Measurements from ENCODE around the gene HOXB9. TPM values are rescaled to one million over a fixed set of nuclear protein-coding genes. Genes with fewer than 3 reads are reported as not detected.
A peak's percentile ranks its signal among the peaks of the same experiment; 100 is the strongest.

The HOXB9 gene
- total and polyA plus RNA-seq, 2 experiments from 2014 or later: 1.5 to 2.5 TPM

DNA sequence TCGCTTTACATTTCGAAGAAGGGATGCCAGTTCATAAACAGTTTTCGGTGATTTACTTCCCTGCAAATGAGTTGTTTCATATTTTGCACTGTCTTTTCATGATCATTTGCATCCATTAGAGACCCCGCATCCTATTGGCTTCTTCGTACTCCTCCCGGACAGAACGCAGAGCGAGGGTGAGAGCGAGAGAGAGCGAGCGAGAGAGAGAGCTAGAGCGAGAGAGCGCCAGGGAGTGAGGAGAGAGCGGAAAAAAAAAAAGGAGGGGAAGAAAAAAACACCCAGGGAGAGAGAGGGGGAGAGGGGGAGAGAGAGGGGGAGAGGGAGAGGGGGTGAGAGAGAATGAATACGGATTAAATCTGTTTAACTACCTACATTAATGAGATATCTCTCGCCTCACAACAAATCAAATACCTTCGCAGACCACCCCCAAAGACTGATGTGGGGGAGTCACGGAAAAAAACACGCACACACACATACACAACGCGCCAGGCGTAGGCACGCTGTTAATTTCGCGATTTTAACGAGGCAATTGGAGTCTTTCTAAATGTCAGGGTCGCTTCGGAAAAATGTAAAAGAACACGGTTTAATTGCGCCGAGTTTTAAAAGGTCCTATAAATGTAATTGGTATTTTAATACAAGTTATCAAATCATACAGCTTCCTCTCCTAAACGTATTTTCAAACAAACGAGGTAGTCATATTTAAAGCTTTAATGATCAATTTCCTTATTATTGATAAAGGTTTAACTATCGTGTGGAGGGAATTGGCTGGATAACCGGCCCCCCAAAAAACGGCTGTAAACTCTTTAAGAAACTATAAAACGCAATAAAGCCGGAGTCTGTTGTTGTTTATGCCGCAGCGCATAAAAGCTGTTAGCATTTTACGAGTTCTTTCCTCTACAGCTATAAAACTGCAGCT, 10.9 kb downstream of the HOXB9 start, which contains the start of gene HOXB8:
Gene HOXB8 (minus strand): TSS at position 246 of the 916 bp plus-strand sequence. CDS start 588 bp downstream, outside the sequence.
- H3K79me2 ChIP-seq: no peaks in the 10 kb centered on the region
- WGBS (ENCODE audit: low lambda C conversion rate, missing lambda C conversion rate): 9% methylated on average over 40 of the region's 41 CpGs
- no peaks in the 10 kb centered on the region for H4K20me1 ChIP-seq (ENCODE audit: insufficient read depth, poor library complexity, severe bottlenecking)
- H3K27me3 ChIP-seq: peaks cover 94% of the 10 kb centered on the region
- H3K4me2 ChIP-seq: peak within 1 kb of the TSS; percentile 78
- no peak within 1 kb of the TSS for H3K27ac ChIP-seq
- no peaks in the 10 kb centered on the region for H3K36me3 ChIP-seq (replicated peaks; ENCODE audit: insufficient read depth, low read depth)
- H3K4me3 ChIP-seq: no peak within 1 kb of the TSS
- peak within 1 kb of the TSS; percentile 20 for H2AFZ ChIP-seq
- peaks cover 6% of the 10 kb centered on the region for H3K4me1 ChIP-seq (ENCODE audit: insufficient read depth)
- DNase-seq (ENCODE audit: low spot score): no peak
- TF ChIP-seq EZH2 (IDR thresholded peaks at IDR 0.05; ENCODE audit: borderline replicate concordance) (peak; percentile 72), EZH2phosphoT487 (IDR thresholded peaks at IDR 0.05; ENCODE audit: low read depth, severe bottlenecking, unreplicated experiment) (no peak)
- H3K9me3 ChIP-seq (ENCODE audit: low read depth): no peaks in the 10 kb centered on the region
- H3K9me2 ChIP-seq (replicated peaks; ENCODE audit: insufficient read depth): no peaks in the 10 kb centered on the region

DNA sequence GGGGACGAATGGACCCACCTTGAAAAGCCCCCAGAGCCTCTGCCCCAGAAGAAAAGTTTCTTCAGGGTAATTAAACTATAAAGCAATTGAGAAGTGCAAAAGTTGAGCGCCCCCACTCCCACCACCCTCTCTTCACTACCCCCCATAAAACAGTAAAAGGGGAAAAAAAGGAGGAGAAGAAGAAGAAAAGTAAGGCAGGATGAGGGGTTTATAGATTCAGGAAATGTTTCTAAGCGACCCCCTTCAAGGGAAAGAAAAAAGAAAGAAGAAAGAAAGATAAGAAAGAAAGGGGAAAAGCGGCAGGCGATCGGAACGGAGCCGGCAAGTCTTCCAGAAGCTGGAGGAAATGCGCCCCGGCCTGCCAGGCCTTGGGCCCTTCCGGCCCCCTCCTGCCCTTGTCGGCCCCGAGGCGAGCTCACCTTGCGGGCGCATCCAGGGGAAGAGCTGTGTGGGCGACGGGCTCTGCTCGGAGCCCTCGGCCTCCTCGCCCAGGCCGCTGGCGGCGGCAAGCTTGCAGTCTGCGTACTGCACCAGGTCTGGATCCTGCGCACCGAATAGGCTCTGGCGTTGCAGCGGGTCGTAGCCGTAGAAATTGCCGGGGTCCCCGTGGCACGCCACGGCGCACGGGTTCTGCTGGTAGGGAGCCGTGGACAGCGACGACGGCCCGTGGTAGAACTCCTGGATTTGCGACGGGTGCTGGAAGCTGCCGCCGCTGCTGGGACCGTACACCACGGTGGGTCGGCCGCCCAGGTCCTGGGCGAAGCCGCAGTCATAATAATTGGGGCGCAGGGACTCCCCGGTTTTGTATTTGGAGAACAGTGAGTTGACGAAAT, 12.1 kb downstream of the HOXB9 start:
- Histone ChIP-seq H3K9me2 (replicated peaks; ENCODE audit: insufficient read depth) (no peaks in the 10 kb centered on the region), H3K27me3 (peaks cover 95% of the 10 kb centered on the region), H3K79me2 (no peaks in the 10 kb centered on the region), H3K27ac (no peak overlapping the region), H2AFZ (peak overlapping the region; percentile 20), H3K4me2 (peak overlapping the region; percentile 78), H3K9me3 (ENCODE audit: low read depth) (no peaks in the 10 kb centered on the region), H3K36me3 (replicated peaks; ENCODE audit: insufficient read depth, low read depth) (no peaks in the 10 kb centered on the region), H3K4me1 (ENCODE audit: insufficient read depth) (no peaks in the 10 kb centered on the region), H4K20me1 (ENCODE audit: insufficient read depth, poor library complexity, severe bottlenecking) (no peaks in the 10 kb centered on the region), H3K4me3 (peak overlapping the region; percentile 0)
- peak; percentile 99 for TF ChIP-seq EZH2 (IDR thresholded peaks at IDR 0.05; ENCODE audit: borderline replicate concordance)
- no peak for TF ChIP-seq CTCF (IDR thresholded peaks at IDR 0.05; ENCODE audit: poor library complexity)
- TF ChIP-seq EZH2phosphoT487 (IDR thresholded peaks at IDR 0.05; ENCODE audit: low read depth, severe bottlenecking, unreplicated experiment): peak; percentile 90
- DNase-seq (ENCODE audit: low spot score): no peak
- WGBS (ENCODE audit: low lambda C conversion rate, missing lambda C conversion rate): 5% methylated on average over 53 of the region's 55 CpGs

GRCh38 chr17:48612854-48613691, 13.1 kb downstream of the HOXB9 start:
- Histone ChIP-seq H4K20me1 (ENCODE audit: insufficient read depth, poor library complexity, severe bottlenecking) (no peaks in the 10 kb centered on the region), H2AFZ (peak overlapping the region; percentile 20), H3K4me2 (peak overlapping the region; percentile 78), H3K9me2 (replicated peaks; ENCODE audit: insufficient read depth) (no peaks in the 10 kb centered on the region), H3K4me1 (ENCODE audit: insufficient read depth) (no peaks in the 10 kb centered on the region), H3K4me3 (peak overlapping the region; percentile 1), H3K27ac (peak overlapping the region; percentile 77), H3K36me3 (replicated peaks; ENCODE audit: insufficient read depth, low read depth) (no peaks in the 10 kb centered on the region), H3K79me2 (no peaks in the 10 kb centered on the region), H3K27me3 (peaks cover 96% of the 10 kb centered on the region), H3K9me3 (ENCODE audit: low read depth) (no peaks in the 10 kb centered on the region)
- 2% methylated on average over 60 of the region's 67 CpGs for WGBS (ENCODE audit: low lambda C conversion rate, missing lambda C conversion rate)
- no peak for TF ChIP-seq EZH2 (IDR thresholded peaks at IDR 0.05; ENCODE audit: borderline replicate concordance)
- no peak for TF ChIP-seq CTCF (IDR thresholded peaks at IDR 0.05; ENCODE audit: poor library complexity)
- peak; percentile 93 for TF ChIP-seq EZH2phosphoT487 (IDR thresholded peaks at IDR 0.05; ENCODE audit: low read depth, severe bottlenecking, unreplicated experiment)
- DNase-seq (ENCODE audit: low spot score): peak; percentile 61

Measured in hepatocyte (in vitro differentiated cells).